HEK293 (cell line): Measurements from ENCODE around the gene MECR.

ENCODE experiments used
- HOXA7 ChIP-seq: sonication (generic); formaldehyde crosslinking; IDR thresholded peaks from 2 replicates; pipeline ENCODE4 v1.8.1; 2022; ENCODE audit warnings: missing genetic modification reagents, borderline replicate concordance
- ZNF266 ChIP-seq: fragments of 450-650 bp; formaldehyde crosslinking; IDR thresholded peaks from 2 replicates; pipeline ENCODE4 v1.5.1; 2016; ENCODE audit warnings: missing biosample characterization, missing genetic modification characterization, low read depth
- ZNF433 ChIP-seq: fragments of 450-650 bp; formaldehyde crosslinking; IDR thresholded peaks from 2 replicates; pipeline ENCODE4 v1.5.1; 2016; ENCODE audit warnings: missing biosample characterization, missing genetic modification characterization, low read depth
- TF ChIP-seq, protein P1 (sequence below): fragments of 450-650 bp; formaldehyde crosslinking; IDR thresholded peaks from 2 replicates; pipeline ENCODE4 v1.5.1; 2016; ENCODE audit warnings: missing biosample characterization, missing genetic modification characterization
- TF ChIP-seq, protein P2 (sequence below): fragments of 450-650 bp; formaldehyde crosslinking; IDR thresholded peaks from 2 replicates; pipeline ENCODE4 v1.5.1; 2016; ENCODE audit warnings: missing biosample characterization, missing genetic modification characterization

DNA sequence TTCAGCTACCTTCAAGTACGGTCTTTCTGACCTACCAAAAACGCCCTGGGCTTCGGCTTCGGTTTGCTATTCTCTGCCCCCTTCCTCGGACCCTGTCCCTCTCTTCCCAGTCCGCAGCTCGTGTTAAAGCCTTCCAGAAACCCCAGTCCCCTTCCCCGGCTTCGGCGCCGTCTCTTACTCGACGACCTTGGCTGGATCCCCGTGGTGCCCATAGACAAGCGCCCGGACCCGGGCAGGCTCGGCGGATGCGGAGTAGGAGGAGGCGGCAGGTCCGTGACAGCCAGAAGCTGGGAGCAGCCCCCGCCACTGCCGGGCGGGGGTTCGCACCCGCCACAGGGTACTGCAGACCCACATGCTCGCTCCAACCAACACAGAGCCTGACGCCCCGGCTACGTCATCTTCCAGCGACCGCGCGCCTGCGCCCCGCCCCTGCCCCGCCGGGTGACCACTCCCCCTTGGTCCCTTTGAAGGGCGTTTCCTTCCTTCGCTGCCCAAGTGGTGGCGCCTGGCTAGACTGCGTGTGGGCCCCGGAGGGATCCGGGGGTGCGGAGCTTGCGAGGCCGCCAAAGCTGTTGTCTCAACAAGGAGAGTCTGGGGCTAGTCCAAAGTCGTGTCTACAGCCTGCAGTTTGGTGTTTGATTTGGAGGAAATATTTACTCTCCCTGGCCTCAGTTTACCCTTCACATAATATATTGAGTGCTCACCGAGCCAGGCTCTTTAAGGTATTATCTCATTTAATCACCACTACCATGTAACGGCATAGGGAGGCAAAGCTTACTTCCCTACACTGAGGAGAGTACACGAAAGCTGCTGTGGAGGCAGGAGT, at the start of gene MECR:
- TF ChIP-seq, protein P1, sequence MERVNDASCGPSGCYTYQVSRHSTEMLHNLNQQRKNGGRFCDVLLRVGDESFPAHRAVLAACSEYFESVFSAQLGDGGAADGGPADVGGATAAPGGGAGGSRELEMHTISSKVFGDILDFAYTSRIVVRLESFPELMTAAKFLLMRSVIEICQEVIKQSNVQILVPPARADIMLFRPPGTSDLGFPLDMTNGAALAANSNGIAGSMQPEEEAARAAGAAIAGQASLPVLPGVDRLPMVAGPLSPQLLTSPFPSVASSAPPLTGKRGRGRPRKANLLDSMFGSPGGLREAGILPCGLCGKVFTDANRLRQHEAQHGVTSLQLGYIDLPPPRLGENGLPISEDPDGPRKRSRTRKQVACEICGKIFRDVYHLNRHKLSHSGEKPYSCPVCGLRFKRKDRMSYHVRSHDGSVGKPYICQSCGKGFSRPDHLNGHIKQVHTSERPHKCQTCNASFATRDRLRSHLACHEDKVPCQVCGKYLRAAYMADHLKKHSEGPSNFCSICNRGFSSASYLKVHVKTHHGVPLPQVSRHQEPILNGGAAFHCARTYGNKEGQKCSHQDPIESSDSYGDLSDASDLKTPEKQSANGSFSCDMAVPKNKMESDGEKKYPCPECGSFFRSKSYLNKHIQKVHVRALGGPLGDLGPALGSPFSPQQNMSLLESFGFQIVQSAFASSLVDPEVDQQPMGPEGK (tag by site-specific recombination), result peak; percentile 92
- TF ChIP-seq HOXA7 (CRISPR knock-in tag) (no peak), ZNF433 (tag by site-specific recombination) (no peak), ZNF266 (tag by site-specific recombination) (no peak)
- TF ChIP-seq, protein P2, sequence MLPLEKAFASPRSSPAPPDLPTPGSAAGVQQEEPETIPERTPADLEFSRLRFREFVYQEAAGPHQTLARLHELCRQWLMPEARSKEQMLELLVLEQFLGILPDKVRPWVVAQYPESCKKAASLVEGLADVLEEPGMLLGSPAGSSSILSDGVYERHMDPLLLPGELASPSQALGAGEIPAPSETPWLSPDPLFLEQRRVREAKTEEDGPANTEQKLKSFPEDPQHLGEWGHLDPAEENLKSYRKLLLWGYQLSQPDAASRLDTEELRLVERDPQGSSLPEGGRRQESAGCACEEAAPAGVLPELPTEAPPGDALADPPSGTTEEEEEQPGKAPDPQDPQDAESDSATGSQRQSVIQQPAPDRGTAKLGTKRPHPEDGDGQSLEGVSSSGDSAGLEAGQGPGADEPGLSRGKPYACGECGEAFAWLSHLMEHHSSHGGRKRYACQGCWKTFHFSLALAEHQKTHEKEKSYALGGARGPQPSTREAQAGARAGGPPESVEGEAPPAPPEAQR (tag by site-specific recombination), result no peak
